CD14-positive monocyte (primary cell): ENCODE data around the gene MADCAM1. TPM values are rescaled to one million over a fixed set of nuclear protein-coding genes. Genes with fewer than 3 reads are reported as not detected.
A peak's percentile ranks its signal among the peaks of the same experiment; 100 is the strongest.
"Not testable (repeated sequence)": the region's sequence is repeated elsewhere in the genome, so short reads cannot be mapped to it uniquely, and the experiment has no call there.

Source experiments
- DNase-seq, 3 donors: peaks; one replicate each; pipeline ENCODE4 v3.0.0-alpha.2; 2011 to 2022
- H2AFZ ChIP-seq: 2 replicates; pipeline ENCODE4 v1.6.0; 2012; ENCODE audit warnings: mild to moderate bottlenecking, low read depth, low read length, inconsistent platforms; ENCODE audit not compliant: insufficient read depth, poor library complexity, severe bottlenecking
- H3K27ac ChIP-seq, 2 donors: 1 replicate in 1 of 2; 2 replicates in 1 of 2; pipeline ENCODE4 v1.5.1; 2012 to 2013; ENCODE audit warnings: low read length in 2 of 2, control low read depth in 1 of 2, inconsistent platforms in 1 of 2, low read depth in 1 of 2, mild to moderate bottlenecking in 1 of 2
- H3K27me3 ChIP-seq, 2 donors: one replicate each; pipeline versions ENCODE4 v1.6.0 to v1.6.1; 2011 to 2013; ENCODE audit warnings: low read length in 2 of 2; ENCODE audit not compliant: control insufficient read depth in 2 of 2, insufficient read depth in 2 of 2
- H3K36me3 ChIP-seq, 2 donors: replicated peaks in 1 of 2; 1 replicate in 1 of 2; 2 replicates in 1 of 2; pipeline versions ENCODE4 v1.5.1 to v1.6.1; 2012 to 2013; ENCODE audit warnings: low read length in 2 of 2, control low read depth in 1 of 2, inconsistent platforms in 1 of 2, mild to moderate bottlenecking in 1 of 2; ENCODE audit not compliant: insufficient read depth in 2 of 2, control insufficient read depth in 1 of 2
- H3K4me1 ChIP-seq, 2 donors: 1 replicate in 1 of 2; 2 replicates in 1 of 2; pipeline versions ENCODE4 v1.5.1 to v1.6.1; 2012 to 2013; ENCODE audit warnings: low read length in 2 of 2, control low read depth in 1 of 2, inconsistent platforms in 1 of 2, mild to moderate bottlenecking in 1 of 2, moderate library complexity in 1 of 2; ENCODE audit not compliant: insufficient read depth in 2 of 2, control insufficient read depth in 1 of 2
- H3K4me2 ChIP-seq: replicated peaks from 2 replicates; pipeline ENCODE3; 2012; ENCODE audit warnings: low read length, moderate library complexity, mild to moderate bottlenecking; ENCODE audit not compliant: poor library complexity, severe bottlenecking; ENCODE audit errors: extremely low read depth
- H3K4me3 ChIP-seq, 3 experiments: fragments of 200-600 bp in 1 of 3; sonication (generic) in 1 of 3; replicated peaks in 1 of 3; 1 replicate in 2 of 3; 2 replicates in 1 of 3; pipeline ENCODE4 v1.5.1; 2011 to 2013; ENCODE audit warnings: low read length in 3 of 3, mild to moderate bottlenecking in 3 of 3, control low read depth in 2 of 3, low read depth in 2 of 3, inconsistent platforms in 1 of 3, moderate library complexity in 1 of 3
- H3K79me2 ChIP-seq: 2 replicates; pipeline ENCODE4 v1.6.0; 2012; ENCODE audit warnings: mild to moderate bottlenecking, control low read depth, inconsistent platforms, low read length, moderate library complexity; ENCODE audit not compliant: insufficient read depth
- H3K9ac ChIP-seq: 2 replicates; pipeline ENCODE4 v1.6.0; 2017; ENCODE audit warnings: low read length, mild to moderate bottlenecking; ENCODE audit not compliant: insufficient read depth, poor library complexity, severe bottlenecking
- H3K9me3 ChIP-seq, 2 donors: replicated peaks in 1 of 2; 1 replicate in 1 of 2; 2 replicates in 1 of 2; pipeline versions ENCODE4 v1.5.1 to v1.6.1; 2012 to 2013; ENCODE audit warnings: low read length in 2 of 2, control low read depth in 1 of 2; ENCODE audit not compliant: control insufficient read depth in 1 of 2, insufficient read depth in 1 of 2
- H4K20me1 ChIP-seq: 2 replicates; pipeline ENCODE4 v1.6.0; 2012; ENCODE audit warnings: mild to moderate bottlenecking, low read length, control low read depth, moderate library complexity; ENCODE audit not compliant: insufficient read depth
- H3K27ac Mint-ChIP-seq, 7 donors: one replicate each; pipeline ENCODE4 v1.8.0; 2020; ENCODE audit warnings: mild to moderate bottlenecking in 7 of 7, mixed read lengths in 7 of 7, moderate library complexity in 6 of 7, inconsistent platforms in 2 of 7
- H3K27me3 Mint-ChIP-seq, 3 donors: one replicate each; pipeline ENCODE4 v1.8.0; 2021 to 2022; ENCODE audit warnings: low read depth in 3 of 3, mild to moderate bottlenecking in 3 of 3, mixed read lengths in 3 of 3, moderate library complexity in 3 of 3, inconsistent platforms in 1 of 3
- H3K36me3 Mint-ChIP-seq, 2 donors: one replicate each; pipeline ENCODE4 v1.8.0; 2020; ENCODE audit warnings: mixed read lengths in 2 of 2, inconsistent platforms in 1 of 2, mild to moderate bottlenecking in 1 of 2
- H3K4me1 Mint-ChIP-seq: one replicate; pipeline ENCODE4 v1.8.0; 2020; ENCODE audit warnings: mild to moderate bottlenecking, mixed read lengths
- H3K4me3 Mint-ChIP-seq, 2 donors: one replicate each; pipeline ENCODE4 v1.8.0; 2020; ENCODE audit warnings: mild to moderate bottlenecking in 2 of 2, mixed read lengths in 2 of 2, moderate library complexity in 1 of 2
- H3K9me3 Mint-ChIP-seq, 7 donors: one replicate each; pipeline ENCODE4 v1.8.0; 2020 to 2022; ENCODE audit warnings: mixed read lengths in 7 of 7, mild to moderate bottlenecking in 6 of 7, moderate library complexity in 6 of 7, inconsistent platforms in 2 of 7
- WGBS: methylation state at CpG from one replicate; pipeline ENCODE4 v1.1.5; 2013; ENCODE audit warnings: missing lambda C conversion rate; ENCODE audit not compliant: insufficient coverage; 5-methylcytosine and 5-hydroxymethylcytosine counted together
- intact Hi-C, 2 donors: fragments of 100-400 bp; cut with micrococcal nuclease; formaldehyde crosslinking; loops; one replicate each; pipeline versions ENCODE4 v1.15.0 to v1.15.1; 2023
- polyA plus RNA-seq, 3 donors: library from polyadenylated mRNA; depleted of rRNA in 1 of 3; unstranded in 2 of 3; stranded (reverse) in 1 of 3; fragments of 300-500 nt in 2 of 3; fragments of >200 nt in 1 of 3; fragmentation: Illumina TruSeq in 2 of 3; gene quantifications; 1 replicate in 2 of 3; 2 replicates in 1 of 3; pipeline ENCODE4 v1.2.3, GENCODE V29; 2012 to 2021
- TF ChIP-seq, protein P1 (sequence below): fragments of 200-600 bp; IDR thresholded peaks from one replicate; pipeline ENCODE4 v1.8.0; 2022; ENCODE audit warnings: antibody characterized with exemption, mild to moderate bottlenecking

Gene MADCAM1
- polyA plus RNA-seq, 3 donors = 0.17 TPM; not detected in 2

DNA sequence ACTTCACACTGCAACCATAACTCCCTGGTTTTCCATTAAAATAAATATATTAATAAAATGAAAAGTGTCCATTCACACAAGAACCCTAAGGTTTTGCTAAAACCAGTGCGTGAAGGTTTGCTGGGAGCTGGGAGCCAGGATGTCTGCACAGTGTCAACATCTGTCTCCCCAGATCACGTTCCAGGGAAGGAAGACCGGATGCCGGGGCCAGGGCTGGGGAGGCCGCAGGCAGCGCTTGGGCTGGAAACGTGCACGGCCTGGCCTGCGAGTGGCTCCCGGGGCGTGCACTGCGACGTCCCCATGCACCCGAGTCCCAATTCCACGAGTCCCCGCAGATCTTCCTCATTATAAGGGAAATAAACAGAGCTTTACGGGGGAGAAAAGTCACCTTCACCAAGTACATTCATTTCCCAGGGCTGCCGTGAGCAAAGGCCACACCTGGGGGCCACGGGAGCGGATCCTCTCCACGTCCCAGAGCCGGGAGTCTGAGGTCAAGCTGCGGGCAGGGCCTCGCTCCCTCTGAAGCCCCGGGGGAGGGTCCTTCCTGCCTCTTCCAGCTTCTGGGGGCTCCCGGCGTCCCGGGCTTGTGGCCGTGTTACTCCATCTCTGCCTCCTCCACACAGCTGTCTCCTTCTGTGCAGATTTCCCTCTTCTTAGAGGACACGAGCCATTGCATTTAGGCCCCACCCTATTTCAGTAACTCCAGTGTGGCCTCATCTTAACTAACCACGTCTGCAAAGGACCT lies 48.3 kb upstream of the MADCAM1 start:
- Histone ChIP-seq H3K36me3 (no peaks in the 10 kb centered on the region), H3K4me2 (no peak overlapping the region), H2AFZ (no peak overlapping the region), H3K9ac (no peak overlapping the region), H3K27ac (no peak overlapping the region), H3K4me1 (no peaks in the 10 kb centered on the region), H3K4me3 (no peak overlapping the region), H3K79me2 (no peaks in the 10 kb centered on the region), H3K27me3 (peaks cover 0 to 2% of the 10 kb centered on the region in 2 donors), H4K20me1 (no peaks in the 10 kb centered on the region), H3K9me3 (peaks cover 13 to 27% of the 10 kb centered on the region in 2 donors)
- Mint-ChIP-seq H3K27ac (peak overlapping the region in 1 of 7 donors; percentile 35), H3K9me3 (peaks cover 5 to 38% (median 23%) of the 10 kb centered on the region in 7 donors), H3K4me1 (no peaks in the 10 kb centered on the region), H3K4me3 (peak overlapping the region in 1 of 2 donors; percentile 53), H3K27me3 (peaks cover 10 to 23% (median 10%) of the 10 kb centered on the region in 3 donors), H3K36me3 (no peaks in the 10 kb centered on the region)
- intact Hi-C loops = no loop called here
- no peak for DNase-seq
- 64% methylated on average over 26 of the region's 31 CpGs for WGBS
- TF ChIP-seq, protein P1, sequence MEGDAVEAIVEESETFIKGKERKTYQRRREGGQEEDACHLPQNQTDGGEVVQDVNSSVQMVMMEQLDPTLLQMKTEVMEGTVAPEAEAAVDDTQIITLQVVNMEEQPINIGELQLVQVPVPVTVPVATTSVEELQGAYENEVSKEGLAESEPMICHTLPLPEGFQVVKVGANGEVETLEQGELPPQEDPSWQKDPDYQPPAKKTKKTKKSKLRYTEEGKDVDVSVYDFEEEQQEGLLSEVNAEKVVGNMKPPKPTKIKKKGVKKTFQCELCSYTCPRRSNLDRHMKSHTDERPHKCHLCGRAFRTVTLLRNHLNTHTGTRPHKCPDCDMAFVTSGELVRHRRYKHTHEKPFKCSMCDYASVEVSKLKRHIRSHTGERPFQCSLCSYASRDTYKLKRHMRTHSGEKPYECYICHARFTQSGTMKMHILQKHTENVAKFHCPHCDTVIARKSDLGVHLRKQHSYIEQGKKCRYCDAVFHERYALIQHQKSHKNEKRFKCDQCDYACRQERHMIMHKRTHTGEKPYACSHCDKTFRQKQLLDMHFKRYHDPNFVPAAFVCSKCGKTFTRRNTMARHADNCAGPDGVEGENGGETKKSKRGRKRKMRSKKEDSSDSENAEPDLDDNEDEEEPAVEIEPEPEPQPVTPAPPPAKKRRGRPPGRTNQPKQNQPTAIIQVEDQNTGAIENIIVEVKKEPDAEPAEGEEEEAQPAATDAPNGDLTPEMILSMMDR = no peak

DNA sequence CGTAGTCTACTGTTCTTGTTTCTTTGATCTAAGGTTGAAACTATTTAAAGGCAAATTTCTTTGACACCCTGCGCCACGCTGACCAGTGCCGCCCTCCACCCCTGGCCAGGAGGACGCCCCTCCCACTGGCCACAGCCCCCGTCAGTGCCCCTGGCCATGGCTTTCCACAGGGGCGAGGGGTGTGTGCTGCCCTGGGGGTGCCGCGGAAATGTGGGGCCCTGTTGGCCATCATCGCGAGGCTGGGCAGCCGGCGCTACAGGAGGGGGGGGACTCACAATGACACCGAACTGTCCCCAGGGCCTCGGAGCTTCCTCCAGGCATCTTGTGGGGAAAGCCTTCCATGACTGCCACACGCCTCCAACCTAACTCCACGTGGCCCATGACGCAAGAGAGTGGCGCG lies 46.4 kb upstream of the MADCAM1 start:
- H3K9me3 ChIP-seq = peaks cover 13 to 27% of the 10 kb centered on the region in 2 donors
- H2AFZ ChIP-seq = no peak overlapping the region
- peaks cover 0 to 2% of the 10 kb centered on the region in 2 donors for H3K27me3 ChIP-seq
- DNase-seq = no peak
- H3K27ac ChIP-seq = no peak overlapping the region
- H3K9ac ChIP-seq = no peak overlapping the region
- H3K9me3 Mint-ChIP-seq = peaks cover 3 to 32% (median 20%) of the 10 kb centered on the region in 7 donors
- TF ChIP-seq, protein P1 = no peak
- no peaks in the 10 kb centered on the region for H3K36me3 ChIP-seq
- H3K79me2 ChIP-seq = no peaks in the 10 kb centered on the region
- no peaks in the 10 kb centered on the region for H4K20me1 ChIP-seq
- H3K4me3 Mint-ChIP-seq = no peak overlapping the region
- WGBS = 100% methylated on average over 9 of the region's 20 CpGs
- no peaks in the 10 kb centered on the region for H3K4me1 Mint-ChIP-seq
- no peaks in the 10 kb centered on the region for H3K4me1 ChIP-seq
- no peak overlapping the region for H3K4me2 ChIP-seq
- no peaks in the 10 kb centered on the region for H3K36me3 Mint-ChIP-seq
- no peak overlapping the region for H3K27ac Mint-ChIP-seq
- peaks cover 10 to 25% (median 10%) of the 10 kb centered on the region in 3 donors for H3K27me3 Mint-ChIP-seq
- no peak overlapping the region for H3K4me3 ChIP-seq
- intact Hi-C loops = no loop called here

DNA sequence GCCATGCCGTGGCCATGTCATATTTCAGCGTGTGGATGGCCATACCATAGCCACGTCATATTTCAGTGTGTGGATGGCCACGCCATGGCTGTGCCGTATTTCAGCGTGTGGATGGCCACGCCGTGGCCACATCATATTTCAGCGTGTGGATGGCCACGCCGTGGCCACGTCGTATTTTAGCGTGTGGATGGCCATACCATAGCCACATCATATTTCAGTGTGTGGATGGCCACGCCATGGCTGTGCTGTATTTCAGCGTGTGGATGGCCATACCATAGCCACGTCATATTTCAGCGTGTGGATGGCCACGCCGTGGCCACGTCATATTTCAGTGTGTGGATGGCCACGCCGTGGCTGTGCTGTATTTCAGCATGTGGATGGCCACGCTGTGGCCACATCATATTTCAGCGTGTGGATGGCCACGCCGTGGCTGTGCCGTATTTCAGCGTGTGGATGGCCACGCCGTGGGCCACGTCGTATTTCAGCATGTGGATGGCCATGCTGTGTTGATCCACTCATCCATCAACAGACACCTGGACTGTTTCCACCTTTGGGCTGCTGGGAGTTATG lies 45.3 kb upstream of the MADCAM1 start:
- intact Hi-C loops = not testable (repeated sequence)
- WGBS = 96% methylated on average over 28 of the region's 33 CpGs

More for the DNA sequence above, 45.3 kb upstream of the MADCAM1 start:
- H4K20me1 ChIP-seq, H3K4me1 ChIP-seq, DNase-seq, H3K9ac ChIP-seq, H2AFZ ChIP-seq, H3K27me3 ChIP-seq, H3K36me3 Mint-ChIP-seq, H3K79me2 ChIP-seq, H3K4me1 Mint-ChIP-seq, H3K36me3 ChIP-seq, H3K27ac Mint-ChIP-seq, H3K4me3 ChIP-seq, H3K27ac ChIP-seq, H3K4me3 Mint-ChIP-seq, H3K4me2 ChIP-seq: not testable (repeated sequence)
- peaks cover 3 to 30% (median 20%) of the 10 kb centered on the region in 7 donors for H3K9me3 Mint-ChIP-seq
- H3K27me3 Mint-ChIP-seq = peaks cover 8 to 25% (median 9%) of the 10 kb centered on the region in 3 donors
- peaks cover 13 to 27% of the 10 kb centered on the region in 2 donors for H3K9me3 ChIP-seq
